OCI-LY7 (cell line): ENCODE data around the gene AVPI1. TPM values are rescaled to one million over a fixed set of nuclear protein-coding genes. Genes with fewer than 3 reads are reported as not detected.

Experiments
- BruUV-seq: library from RNA; stranded (reverse); fragments of 400-500 nt; replicated peaks from 2 replicates; lab custom pipeline; 2021; lab: Mats Ljungman, UMichigan
- CTCF ChIA-PET: fragments of 300-600 bp; sonication (Branson Sonifier 250); formaldehyde crosslinking; loops from one replicate; lab custom pipeline; 2022; ENCODE audit warnings: antibody characterized with exemption; ENCODE audit not compliant: unreplicated experiment; lab: Charles Lee
- POLR2A ChIA-PET: fragments of 300-600 bp; sonication (Branson Sonifier 250); formaldehyde crosslinking; loops from one replicate; lab custom pipeline; 2022; ENCODE audit warnings: antibody characterized with exemption; lab: Charles Lee
- DNase-seq: peaks from one replicate; pipeline ENCODE4 v3.0.0-alpha.2; 2015; ENCODE audit warnings: low spot score
- H2AFZ ChIP-seq: fragments of 200-600 bp; sonication (generic), shearing (Covaris generic); 2 replicates; pipeline ENCODE4 v1.6.1; 2014; ENCODE audit warnings: mild to moderate bottlenecking, antibody characterized with exemption, low read length, moderate library complexity
- H3K27ac ChIP-seq: fragments of 200-600 bp; sonication (generic); 2 replicates; pipeline ENCODE4 v1.5.1; 2014; ENCODE audit warnings: mixed run types, low read depth, mild to moderate bottlenecking, moderate library complexity, low read length, inconsistent platforms; ENCODE audit not compliant: poor library complexity, severe bottlenecking
- H3K36me3 ChIP-seq: fragments of 200-600 bp; sonication (generic); 2 replicates; pipeline ENCODE4 v1.6.1; 2014; ENCODE audit warnings: mild to moderate bottlenecking, antibody characterized with exemption, low read length, moderate library complexity, mixed read lengths; ENCODE audit not compliant: insufficient read depth
- H3K4me1 ChIP-seq: fragments of 200-600 bp; sonication (generic); 2 replicates; pipeline ENCODE4 v1.5.1; 2014; ENCODE audit warnings: mild to moderate bottlenecking, low read length; ENCODE audit not compliant: insufficient read depth, poor library complexity, severe bottlenecking
- H3K4me2 ChIP-seq: fragments of 200-600 bp; sonication (generic); 2 replicates; pipeline ENCODE4 v1.6.1; 2014; ENCODE audit warnings: mild to moderate bottlenecking, low read length
- H3K4me3 ChIP-seq: fragments of 200-600 bp; sonication (generic); 2 replicates; pipeline ENCODE4 v1.5.1; 2014; ENCODE audit warnings: mild to moderate bottlenecking, low read depth, low read length; ENCODE audit not compliant: poor library complexity, severe bottlenecking
- H3K79me2 ChIP-seq: fragments of 200-600 bp; sonication (generic); 2 replicates; pipeline ENCODE4 v1.6.1; 2016; ENCODE audit warnings: low read depth, mild to moderate bottlenecking, low read length, moderate library complexity, mixed read lengths; ENCODE audit not compliant: insufficient read depth
- H3K9me2 ChIP-seq: fragments of 200-600 bp; sonication (generic); 2 replicates; pipeline ENCODE4 v1.6.1; 2016; ENCODE audit warnings: mild to moderate bottlenecking, low read length, mixed read lengths; ENCODE audit not compliant: insufficient read depth
- H3K9me3 ChIP-seq: fragments of 200-600 bp; sonication (generic); 2 replicates; pipeline ENCODE4 v1.6.1; 2014; ENCODE audit warnings: mild to moderate bottlenecking, mixed run types, low read length, mixed read lengths
- H4K20me1 ChIP-seq: fragments of 200-600 bp; sonication (generic); 2 replicates; pipeline ENCODE4 v1.6.1; 2014; ENCODE audit warnings: mild to moderate bottlenecking, antibody characterized with exemption, low read length, moderate library complexity, mixed read lengths; ENCODE audit not compliant: insufficient read depth
- CTCF ChIP-seq: fragments of 200-600 bp; sonication (generic); conservative IDR thresholded peaks from 2 replicates; pipeline ENCODE4 v1.5.1; 2014; ENCODE audit warnings: mild to moderate bottlenecking, antibody characterized with exemption, low read length, moderate library complexity, mixed read lengths
- EZH2phosphoT487 ChIP-seq: fragments of 200-600 bp; sonication (generic); IDR thresholded peaks from 2 replicates; pipeline ENCODE4 v1.6.1; 2018; ENCODE audit warnings: low read depth, borderline replicate concordance, mild to moderate bottlenecking, mixed run types, antibody characterized with exemption, low read length, moderate library complexity, mixed read lengths
- intact Hi-C: fragments of 100-400 bp; cut with micrococcal nuclease; formaldehyde crosslinking; loops from one replicate; pipeline ENCODE4 v1.10.0; 2022; ENCODE audit not compliant: unreplicated experiment
- total RNA-seq, 2 experiments: library from RNA; depleted of rRNA in 1 of 2; stranded (reverse); fragments of >200 nt in 1 of 2; shearing (Covaris generic) in 1 of 2; gene quantifications; 2 replicates each; pipeline ENCODE4 v1.2.3, GENCODE V29; 2014 to 2022

AVPI1 gene
- total RNA-seq, 2 experiments from 2014 or later = 3.2 to 4.6 TPM

GRCh38 chr10:97707134-97707861 lies 20.3 kb upstream of the AVPI1 start:
- Histone ChIP-seq H4K20me1 (no peaks in the 10 kb centered on the region), H3K79me2 (no peaks in the 10 kb centered on the region), H3K4me3 (no peak overlapping the region), H3K4me2 (no peak overlapping the region), H3K9me3 (no peaks in the 10 kb centered on the region), H3K27ac (no peak overlapping the region), H3K36me3 (no peaks in the 10 kb centered on the region), H3K9me2 (no peaks in the 10 kb centered on the region), H3K4me1 (no peaks in the 10 kb centered on the region), H2AFZ (no peak overlapping the region)
- no TSS peak for BruUV-seq
- ChIA-PET POLR2A (interaction anchor here (0.5 to 1.3 kb wide), 2 partner anchors 145 to 163 kb away, joined by 3 read pairs; no protein-coding TSS in a partner anchor), CTCF (interaction anchor here (0.5 kb wide), 1 partner anchor 1705 kb away, joined by 10 read pairs; no protein-coding TSS in a partner anchor)
- intact Hi-C loops = no loop called here
- DNase-seq = no peak
- no peak for TF ChIP-seq CTCF
- no peak for TF ChIP-seq EZH2phosphoT487

GRCh38 chr10:97705006-97705670 lies 18.1 kb upstream of the AVPI1 start:
- CTCF ChIA-PET = no interaction called here
- DNase-seq = no peak
- no TSS peak for BruUV-seq
- no peak overlapping the region for H3K27ac ChIP-seq
- POLR2A ChIA-PET = interaction anchor here (0.7 kb wide), 2 partner anchors 171 to 433 kb away, joined by 4 read pairs; no protein-coding TSS in a partner anchor
- no peak for TF ChIP-seq EZH2phosphoT487
- TF ChIP-seq CTCF = no peak
- no peak overlapping the region for H2AFZ ChIP-seq
- no peaks in the 10 kb centered on the region for H4K20me1 ChIP-seq
- H3K4me2 ChIP-seq = no peak overlapping the region
- H3K9me3 ChIP-seq = no peaks in the 10 kb centered on the region
- H3K36me3 ChIP-seq = no peaks in the 10 kb centered on the region
- no peaks in the 10 kb centered on the region for H3K4me1 ChIP-seq
- intact Hi-C loops = no loop called here
- no peaks in the 10 kb centered on the region for H3K79me2 ChIP-seq
- H3K4me3 ChIP-seq = no peak overlapping the region
- H3K9me2 ChIP-seq = no peaks in the 10 kb centered on the region

- CTCF ChIA-PET = no interaction called here
Measured at GRCh38 chr10:97704341-97704740, 17.3 kb upstream of the AVPI1 start.

More at GRCh38 chr10:97704341-97704740, 17.3 kb upstream of the AVPI1 start:
- DNase-seq = no peak
- intact Hi-C loops = no loop called here
- Histone ChIP-seq H3K9me3 (no peaks in the 10 kb centered on the region), H3K9me2 (no peaks in the 10 kb centered on the region), H3K4me1 (no peaks in the 10 kb centered on the region), H3K36me3 (no peaks in the 10 kb centered on the region), H3K27ac (no peak overlapping the region), H3K4me2 (no peak overlapping the region), H4K20me1 (no peaks in the 10 kb centered on the region), H3K4me3 (no peak overlapping the region), H2AFZ (no peak overlapping the region), H3K79me2 (no peaks in the 10 kb centered on the region)
- POLR2A ChIA-PET = interaction anchor here (0.7 to 1.1 kb wide), 2 partner anchors 17 to 170 kb away, joined by 3 to 4 read pairs; partner anchors contain the start of gene AVPI1
- BruUV-seq = no TSS peak
- no peak for TF ChIP-seq EZH2phosphoT487
- TF ChIP-seq CTCF = no peak
